Left renal cortex interstitium (tissue), 4 donors: ENCODE data around the gene CDCA4. TPM values are rescaled to one million over a fixed set of nuclear protein-coding genes. Genes with fewer than 3 reads are reported as not detected.
"Not testable (repeated sequence)": the region's sequence is repeated elsewhere in the genome, so short reads cannot be mapped to it uniquely, and the experiment has no call there.

Source experiments
- DNase-seq, 4 donors: peaks; one replicate each; pipeline ENCODE4 v3.0.0-alpha.2; 2013; ENCODE audit warnings: low read depth in 4 of 4, low spot score in 2 of 4, missing footprints in 1 of 4
- polyA plus RNA-seq, 4 donors: library from polyadenylated mRNA; unstranded; fragments of 120-200 nt; gene quantifications; one replicate each; pipeline ENCODE4 v1.2.1, GENCODE V29; 2013; ENCODE audit not compliant: insufficient read length in 4 of 4

Gene CDCA4
- polyA plus RNA-seq, 4 donors, result 19.9 to 27.8 (median 22.7) TPM

- DNase-seq, result no peak
Observed at GRCh38 chr14:105039458-105040205, 18.7 kb upstream of the CDCA4 start.

GRCh38 chr14:105035616-105036015, 14.7 kb upstream of the CDCA4 start:
- DNase-seq, result not testable (repeated sequence)

GRCh38 chr14:105034315-105035039, 13.6 kb upstream of the CDCA4 start:
- DNase-seq, result no peak

DNA sequence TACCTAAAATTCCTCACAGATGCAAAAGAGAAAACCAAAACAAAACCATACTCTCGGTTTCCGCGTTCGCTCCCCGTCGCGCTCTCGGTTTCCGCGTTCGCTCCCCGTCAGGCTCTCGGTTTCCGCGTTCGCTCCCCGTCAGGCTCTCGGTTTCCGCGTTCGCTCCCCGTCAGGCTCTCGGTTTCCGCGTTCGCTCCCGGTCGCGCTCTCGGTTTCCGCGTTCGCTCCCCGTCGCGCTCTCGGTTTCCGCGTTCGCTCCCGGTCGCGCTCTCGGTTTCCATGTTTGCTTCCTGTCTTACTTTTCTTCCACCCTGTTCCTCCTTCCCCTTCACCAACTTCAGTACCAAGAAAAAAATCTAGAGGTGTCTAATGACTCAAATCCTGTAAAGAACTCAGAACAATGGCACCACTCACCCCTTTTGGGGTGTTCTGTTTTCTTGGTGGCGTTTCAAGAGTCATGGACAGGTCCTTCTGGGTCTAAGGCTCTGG, 12.6 kb upstream of the CDCA4 start:
- not testable (repeated sequence) for DNase-seq

DNA sequence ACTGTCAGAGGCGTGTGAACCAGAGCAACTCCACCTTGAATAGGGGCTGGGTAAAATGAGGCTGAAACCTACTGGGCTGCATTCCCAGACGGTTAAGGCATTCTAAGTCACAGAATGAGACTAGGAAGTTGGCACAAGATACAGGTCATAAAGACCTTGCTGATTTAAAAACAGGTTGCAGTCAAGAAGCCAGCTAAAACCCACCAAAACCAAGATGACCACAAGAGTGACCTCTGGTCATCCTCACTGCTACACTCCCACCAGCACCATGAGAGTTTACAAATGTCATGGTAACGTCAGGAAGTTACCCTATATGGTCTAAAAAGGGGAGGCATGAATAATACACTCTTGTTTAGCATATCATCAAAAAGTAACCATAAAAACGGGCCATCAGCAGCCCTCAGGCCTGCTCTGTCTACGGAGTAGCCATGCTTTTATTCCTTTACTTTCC, 11.6 kb upstream of the CDCA4 start:
- DNase-seq, result not testable (repeated sequence)

DNA sequence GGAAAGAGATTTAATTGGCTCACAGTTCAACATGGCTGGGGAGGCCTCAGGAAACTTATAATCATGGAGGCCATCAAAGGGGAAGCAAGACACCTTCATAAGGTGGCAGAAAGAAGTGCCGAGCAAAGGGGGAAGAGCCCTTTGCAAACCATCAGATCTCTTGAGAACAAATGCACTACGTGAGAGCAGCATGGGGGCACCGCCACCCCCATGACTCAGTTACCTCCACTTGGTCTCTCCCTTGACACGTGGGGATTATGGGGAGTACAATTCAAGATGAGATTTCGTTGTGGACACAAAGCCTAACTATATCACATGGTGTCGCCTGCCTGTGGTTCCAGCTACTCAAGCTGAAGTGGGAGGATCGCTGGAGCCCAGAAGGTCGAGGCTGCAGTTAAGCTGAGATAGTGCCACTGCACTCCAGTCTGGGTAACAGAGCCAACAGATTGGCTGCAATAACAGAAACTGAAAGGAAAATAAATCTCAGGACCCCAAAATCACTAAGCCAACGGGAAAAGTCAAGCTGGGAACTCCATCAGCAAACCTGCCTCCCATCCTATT, 10.0 kb upstream of the CDCA4 start:
- no peak for DNase-seq

DNA sequence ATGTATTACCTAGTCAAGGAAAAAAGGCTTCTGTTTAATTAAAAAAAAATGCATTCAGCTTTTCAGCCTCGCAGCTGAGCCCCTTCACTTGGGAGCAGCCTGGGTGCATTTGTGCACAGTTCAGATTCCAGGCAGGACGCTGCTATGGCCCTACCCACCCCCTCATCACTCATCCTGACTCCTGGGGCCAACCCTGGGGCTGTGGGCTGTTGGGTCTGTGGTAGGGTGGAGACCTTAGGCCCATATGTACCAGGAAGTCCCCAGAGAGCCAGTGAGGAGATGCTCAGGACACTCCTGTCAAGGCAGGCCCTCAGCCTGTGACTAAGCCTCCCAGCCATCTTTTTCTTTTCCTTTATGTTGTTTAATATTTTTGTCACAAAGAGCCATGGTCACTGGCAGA, 9.3 kb upstream of the CDCA4 start:
- no peak for DNase-seq

DNA sequence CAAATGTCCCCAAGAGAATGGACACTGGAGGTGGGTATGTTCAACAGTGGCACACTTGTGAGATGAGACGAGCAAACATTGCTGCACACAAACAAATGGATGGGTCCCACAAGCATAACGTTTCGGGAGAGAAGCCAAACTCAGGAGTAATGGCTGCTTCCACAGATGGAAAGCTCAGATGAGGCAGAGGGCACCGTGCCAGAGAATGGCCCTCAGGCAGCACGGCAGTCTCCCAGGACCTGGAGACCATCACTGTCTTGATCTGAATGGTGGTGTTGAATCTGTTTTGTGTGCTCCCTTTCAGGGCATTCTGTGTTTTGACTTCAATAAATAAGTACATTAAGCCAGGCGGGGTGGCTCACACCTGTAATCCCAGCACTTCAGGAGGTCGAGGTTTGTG, 8.5 kb upstream of the CDCA4 start:
- no peak for DNase-seq

GRCh38 chr14:105028251-105028927, 7.5 kb upstream of the CDCA4 start:
- DNase-seq, result no peak

DNA sequence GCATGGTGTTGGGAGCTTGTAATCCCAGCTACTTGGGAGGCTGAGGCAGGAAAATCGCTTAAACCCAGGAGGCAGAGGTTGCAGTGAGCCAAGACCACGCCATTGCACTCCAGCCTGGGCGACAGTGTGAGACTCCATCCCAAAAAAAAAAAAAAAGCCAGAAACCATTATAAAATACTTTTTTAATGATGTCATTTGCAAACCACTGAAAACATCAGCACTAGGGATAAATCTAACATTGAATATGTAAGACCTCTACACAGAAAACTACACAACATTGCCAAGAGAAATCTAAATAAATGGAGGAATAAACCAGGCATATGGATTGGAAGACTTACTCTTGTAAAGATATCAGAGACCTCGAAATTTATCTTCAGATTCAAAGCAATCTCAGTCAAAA, 6.8 kb upstream of the CDCA4 start:
- DNase-seq, result not testable (repeated sequence)

DNA sequence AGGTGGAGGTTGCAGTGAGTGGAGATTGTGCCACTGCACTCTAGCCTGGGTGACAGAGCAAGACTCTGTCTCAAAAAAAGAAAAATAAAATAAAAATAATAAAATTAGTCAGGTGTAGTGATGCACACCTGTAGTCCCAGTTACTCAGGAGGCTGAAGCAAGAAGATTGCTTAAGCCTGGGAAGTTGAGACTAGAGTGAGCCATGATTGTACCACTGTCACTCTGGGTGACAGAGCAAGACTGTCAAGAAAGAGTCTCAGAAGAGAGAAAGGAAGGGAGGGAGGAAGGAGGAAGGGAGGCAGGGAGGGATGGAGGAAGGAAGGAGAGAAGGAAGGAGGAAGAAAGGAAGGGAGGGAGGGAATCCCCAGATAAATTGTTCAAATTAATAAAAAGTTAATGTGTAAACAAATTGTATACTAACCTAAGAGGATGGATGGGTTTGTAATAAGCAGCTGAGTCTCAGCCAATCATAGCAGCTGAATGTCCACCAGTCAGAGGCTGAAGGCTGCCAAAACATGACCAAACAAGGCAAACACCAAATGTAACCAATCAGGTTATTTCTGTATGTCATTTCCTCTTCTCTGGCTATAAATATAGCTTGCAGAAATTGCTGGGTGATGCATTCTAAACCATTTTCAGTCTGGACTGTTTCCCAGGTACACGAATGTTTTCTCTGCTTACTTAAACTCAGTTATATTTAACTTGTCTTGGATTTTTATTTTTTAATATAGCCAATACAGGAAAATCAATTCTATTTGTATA, 6.1 kb upstream of the CDCA4 start:
- DNase-seq, result no peak

DNA sequence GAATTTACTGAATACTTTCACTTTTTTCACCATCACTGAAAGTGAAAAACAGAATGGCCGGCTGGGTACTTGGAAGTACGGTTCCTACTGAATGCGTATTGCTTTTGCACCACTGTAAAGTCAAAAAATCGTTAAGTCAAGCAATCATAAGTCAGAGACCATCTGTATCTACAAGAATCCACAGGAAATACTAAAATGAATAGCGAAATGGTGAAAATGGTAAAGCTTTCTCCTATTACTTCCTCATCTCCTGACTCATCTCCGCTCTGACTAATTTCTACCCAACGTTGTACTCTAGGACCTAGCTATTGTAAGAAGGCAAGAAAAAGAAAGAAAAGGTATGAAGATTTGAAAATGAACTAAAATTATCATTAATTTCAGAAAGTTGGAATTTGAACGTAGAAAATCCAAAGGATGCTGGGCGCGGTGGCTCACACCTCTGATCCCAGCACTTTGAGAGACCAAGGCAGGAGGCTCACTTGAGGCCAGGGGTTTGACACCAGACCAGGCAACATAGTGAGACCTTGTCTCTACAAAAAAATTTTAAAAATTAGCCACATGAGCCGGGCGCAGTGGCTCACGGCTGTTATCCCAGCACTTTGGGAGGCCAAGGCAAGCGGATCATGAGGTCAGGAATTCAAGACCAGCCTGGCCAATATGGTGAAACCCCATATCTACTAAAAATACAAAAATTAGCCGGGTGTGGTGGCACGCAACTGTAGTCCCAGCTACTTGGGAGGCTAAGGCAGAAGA, 5.3 kb upstream of the CDCA4 start:
- no peak for DNase-seq

DNA sequence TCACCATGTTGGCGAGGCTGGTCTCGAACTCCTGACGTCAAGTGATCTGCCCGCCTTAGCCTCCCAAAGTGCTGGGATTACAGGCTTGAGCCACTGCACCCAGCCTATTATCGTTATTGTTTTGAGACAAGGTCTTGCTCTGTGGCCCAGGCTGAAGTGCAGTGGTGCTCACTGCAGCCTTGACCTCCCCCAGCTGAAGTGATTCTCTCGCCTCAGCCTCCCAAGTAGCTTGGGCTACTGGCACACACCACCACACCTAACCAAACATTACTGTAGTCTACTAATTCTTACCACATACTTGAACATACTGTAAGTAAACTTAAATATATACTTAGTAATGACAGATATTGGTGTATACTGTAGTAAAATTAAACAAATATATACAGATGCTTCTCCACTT, 4.5 kb upstream of the CDCA4 start:
- DNase-seq, result no peak

- DNase-seq, result no peak
Observed at GRCh38 chr14:105023791-105024480, 3.1 kb upstream of the CDCA4 start.

DNA sequence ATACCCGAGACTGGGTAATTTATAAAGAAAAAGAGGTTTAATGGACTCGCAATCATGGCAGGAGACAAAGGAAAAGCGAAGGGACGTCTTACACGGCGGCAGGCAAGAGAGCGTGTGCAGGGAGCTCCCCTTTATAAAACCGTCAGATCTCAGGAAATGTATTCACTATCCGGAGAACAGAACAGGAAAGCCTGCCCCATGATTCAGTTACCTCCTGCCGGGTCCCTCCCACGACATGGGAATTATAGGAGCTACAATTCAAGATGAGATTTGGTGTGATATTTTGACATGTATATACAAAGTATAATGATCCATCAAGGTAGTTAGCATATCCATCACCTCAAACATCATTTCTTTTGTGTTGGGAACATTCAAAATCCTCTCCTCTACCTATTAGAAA, 2.3 kb upstream of the CDCA4 start:
- DNase-seq, result no peak

- no peak for DNase-seq
Observed at GRCh38 chr14:105022276-105022670, 1.4 kb upstream of the CDCA4 start.

DNA sequence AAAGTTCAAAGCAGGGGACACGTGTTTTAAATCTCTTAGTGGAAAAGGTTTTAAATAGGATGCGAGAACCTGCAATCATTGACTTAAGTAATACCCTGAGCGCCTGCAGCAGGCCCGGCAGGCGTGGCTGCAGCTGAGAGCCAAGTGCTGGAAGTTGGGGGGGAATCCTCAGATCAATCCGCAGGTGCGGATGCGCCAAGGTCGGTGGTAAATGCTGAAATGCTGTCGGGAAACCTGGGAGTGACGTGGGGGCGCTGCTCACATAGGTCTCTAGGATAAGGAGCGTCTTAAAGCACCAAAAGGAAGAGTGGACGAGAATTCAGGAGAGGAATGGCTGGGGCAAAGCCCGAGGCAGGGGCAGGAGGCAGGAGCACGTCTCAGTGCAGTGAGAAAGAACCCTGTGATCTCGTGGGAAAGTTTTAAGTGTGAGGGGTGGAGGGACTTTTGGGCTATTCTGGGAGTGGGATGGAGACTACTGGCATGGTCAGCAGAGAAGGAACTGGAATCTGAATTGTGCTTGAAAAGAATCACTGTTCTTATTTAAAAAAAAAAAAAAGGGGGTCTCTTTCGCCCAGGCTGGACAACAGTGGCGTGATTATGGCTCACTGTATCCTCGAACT, 883 bp upstream of the CDCA4 start:
- peak in 3 of 4 donors; percentile 46 to 66 (median 47) for DNase-seq
